A673 (cell line): ENCODE data around the gene HNRNPM.

ENCODE experiments used
- CTCF ChIP-seq: fragments of 300-800, 200-600 bp; sonication (generic); conservative IDR thresholded peaks from 2 replicates; pipeline ENCODE4 v1.5.1; 2017; ENCODE audit warnings: low read depth, mild to moderate bottlenecking, antibody characterized with exemption, low read length, moderate library complexity, mixed read lengths
- EZH2 ChIP-seq: fragments of 200-600 bp; sonication (generic); IDR thresholded peaks from 2 replicates; pipeline ENCODE4 v1.6.1; 2017; ENCODE audit warnings: borderline replicate concordance, low read depth, mild to moderate bottlenecking, mixed read lengths, antibody characterized with exemption, low read length; ENCODE audit not compliant: poor library complexity, severe bottlenecking

- TF ChIP-seq CTCF (no peak), EZH2 (no peak)
Measured at GRCh38 chr19:8478598-8478997, 33.8 kb downstream of the HNRNPM start.
